Sigmoid colon (tissue), 7 donors: Measurements from ENCODE around the gene MYADM. TPM values are rescaled to one million over a fixed set of nuclear protein-coding genes. Genes with fewer than 3 reads are reported as not detected.
A peak's percentile ranks its signal among the peaks of the same experiment; 100 is the strongest.

Source experiments
- DNase-seq: peaks from one replicate; pipeline ENCODE4 v3.0.0-alpha.2; 2019
- H3K27ac ChIP-seq, 4 donors: fragments of 200-600 bp; sonication (generic); one replicate each; pipeline ENCODE4 v1.5.1; 2016 to 2019; ENCODE audit warnings: mild to moderate bottlenecking in 1 of 4
- H3K27me3 ChIP-seq, 3 donors: fragments of 200-600 bp; sonication (generic); one replicate each; pipeline ENCODE4 v1.5.1; 2019; ENCODE audit warnings: mild to moderate bottlenecking in 1 of 3
- H3K36me3 ChIP-seq, 4 donors: fragments of 200-600 bp; sonication (generic); one replicate each; pipeline ENCODE4 v1.5.1; 2016 to 2019
- H3K4me1 ChIP-seq, 4 donors: fragments of 200-600 bp; sonication (generic); one replicate each; pipeline ENCODE4 v1.5.1; 2017 to 2019
- H3K4me3 ChIP-seq, 4 donors: fragments of 200-600 bp; sonication (generic); one replicate each; pipeline ENCODE4 v1.5.1; 2017 to 2019; ENCODE audit warnings: mild to moderate bottlenecking in 2 of 4, moderate library complexity in 1 of 4
- H3K9me3 ChIP-seq, 4 donors: fragments of 200-600 bp in 3 of 4; sonication (generic) in 3 of 4; one replicate each; pipeline versions ENCODE4 v1.5.1 to v1.6.1; 2013 to 2019
- CTCF ChIP-seq, 4 experiments: fragments of 450-650 bp in 3 of 4; fragments of 200-600 bp in 1 of 4; IDR thresholded peaks; one replicate each; pipeline ENCODE4 v1.5.1; 2016 to 2019; ENCODE audit warnings: antibody characterized with exemption in 4 of 4, mild to moderate bottlenecking in 3 of 4, moderate library complexity in 2 of 4
- EP300 ChIP-seq, 4 donors: sonication (generic); formaldehyde crosslinking; IDR thresholded peaks; one replicate each; pipeline ENCODE4 v1.6.1; 2017; ENCODE audit warnings: antibody characterized with exemption in 4 of 4
- POLR2A ChIP-seq, 2 donors: fragments of 450-650 bp; IDR thresholded peaks; one replicate each; pipeline ENCODE4 v1.6.1; 2016; ENCODE audit warnings: antibody characterized with exemption in 2 of 2, mild to moderate bottlenecking in 2 of 2, moderate library complexity in 2 of 2
- POLR2AphosphoS5 ChIP-seq, 4 donors: sonication (generic); formaldehyde crosslinking; IDR thresholded peaks; one replicate each; pipeline ENCODE4 v1.6.1; 2017; ENCODE audit warnings: antibody characterized with exemption in 4 of 4
- WGBS, 2 donors: extraction: QIAGEN DNeasy Blood & Tissue Kit; methylation state at CpG; one replicate each; pipeline ENCODE4 v1.1.7; 2013; 5-methylcytosine and 5-hydroxymethylcytosine counted together
- intact Hi-C: fragments of 100-400 bp; cut with DNase I; formaldehyde crosslinking; loops from one replicate; pipeline ENCODE4 v1.15.1; 2023
- polyA plus RNA-seq, 3 donors: library from polyadenylated mRNA; stranded (reverse); fragments of 200-250 nt; gene quantifications; one replicate each; pipeline ENCODE4 v1.2.3, GENCODE V29; 2013
- total RNA-seq, 4 donors: library from RNA; depleted of rRNA; stranded (reverse); fragments of >200 nt; gene quantifications; one replicate each; pipeline ENCODE4 v1.1.0, GENCODE V29; 2016
- donor health status: healthy with polysubstance abuse.
- donor health status: Bipolar disorder and iron deficiency.
- donor health status: healthy.

The MYADM gene
- total and polyA plus RNA-seq, 7 donors, result 7.9 to 189 (median 65.5) TPM

DNA sequence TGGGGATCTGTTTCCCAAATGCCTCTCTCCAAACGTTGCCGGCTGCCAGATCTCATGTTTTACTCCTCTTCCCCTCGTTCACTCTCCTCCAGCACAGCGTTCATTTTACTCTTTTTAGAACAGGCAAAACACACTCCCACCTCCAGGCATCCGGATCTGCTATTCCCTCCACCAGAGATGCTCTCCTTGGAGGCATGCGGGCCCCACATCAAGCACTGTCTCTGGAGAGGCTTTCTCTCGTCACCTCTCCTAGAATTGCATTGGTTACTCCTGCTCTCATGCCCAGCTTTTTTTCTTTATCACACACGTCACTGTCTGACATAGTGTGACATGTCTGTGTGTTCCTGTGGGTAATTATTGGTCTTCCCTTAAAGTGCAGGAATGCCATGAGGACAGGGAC is 20.1 kb upstream of the MYADM start:
- Histone ChIP-seq H3K4me1 (peaks cover 0 to 3% (median 0%) of the 10 kb centered on the region in 4 donors), H3K4me3 (no peak overlapping the region), H3K9me3 (no peaks in the 10 kb centered on the region), H3K36me3 (no peaks in the 10 kb centered on the region), H3K27ac (no peak overlapping the region), H3K27me3 (peaks cover 0 to 33% (median 0%) of the 10 kb centered on the region in 3 donors)
- 60 to 70% methylated on average over 8 of the region's 8 CpGs for WGBS, 2 donors
- DNase-seq, result no peak
- intact Hi-C loops, result no loop called here
- no peak for TF ChIP-seq EP300 (IDR thresholded peaks at IDR 0.05)
- no peak for TF ChIP-seq CTCF (IDR thresholded peaks at IDR 0.05)
- no peak for TF ChIP-seq POLR2A (IDR thresholded peaks at IDR 0.05)
- no peak for TF ChIP-seq POLR2AphosphoS5 (IDR thresholded peaks at IDR 0.05)

DNA sequence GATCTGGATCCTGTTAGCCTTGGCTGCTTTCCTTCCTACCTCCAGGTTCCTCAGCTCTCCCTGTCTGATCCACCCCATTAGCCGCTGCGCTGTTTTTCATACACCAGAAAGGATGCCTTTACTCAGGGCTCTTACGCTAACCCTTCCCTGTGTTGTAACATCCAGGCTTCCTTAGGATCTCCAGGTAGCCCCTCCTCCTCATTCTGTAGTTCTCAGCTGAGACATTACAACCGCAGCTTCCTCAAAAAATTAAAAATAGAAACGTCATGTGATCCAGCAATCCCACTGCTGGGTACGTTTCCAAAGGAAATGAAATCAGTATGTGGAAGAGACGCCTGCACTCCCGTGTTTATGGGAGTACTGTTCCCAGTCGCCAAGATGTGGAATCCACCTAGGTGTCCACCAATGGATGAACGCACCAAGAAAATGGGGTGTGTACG is 18.4 kb upstream of the MYADM start:
- intact Hi-C loops, result no loop called here
- TF ChIP-seq POLR2A (IDR thresholded peaks at IDR 0.05), result no peak
- TF ChIP-seq POLR2AphosphoS5 (IDR thresholded peaks at IDR 0.05), result peak in 1 of 4 donors; percentile 43
- TF ChIP-seq CTCF (IDR thresholded peaks at IDR 0.05), result no peak
- Histone ChIP-seq H3K4me1 (peaks cover 0 to 3% (median 0%) of the 10 kb centered on the region in 4 donors), H3K4me3 (no peak overlapping the region), H3K36me3 (no peaks in the 10 kb centered on the region), H3K27ac (peak overlapping the region in 1 of 4 donors; percentile 39), H3K27me3 (peaks cover 0 to 33% (median 0%) of the 10 kb centered on the region in 3 donors), H3K9me3 (no peaks in the 10 kb centered on the region)
- DNase-seq, result no peak
- 49 to 65% methylated on average over 11 of the region's 11 CpGs for WGBS, 2 donors

DNA sequence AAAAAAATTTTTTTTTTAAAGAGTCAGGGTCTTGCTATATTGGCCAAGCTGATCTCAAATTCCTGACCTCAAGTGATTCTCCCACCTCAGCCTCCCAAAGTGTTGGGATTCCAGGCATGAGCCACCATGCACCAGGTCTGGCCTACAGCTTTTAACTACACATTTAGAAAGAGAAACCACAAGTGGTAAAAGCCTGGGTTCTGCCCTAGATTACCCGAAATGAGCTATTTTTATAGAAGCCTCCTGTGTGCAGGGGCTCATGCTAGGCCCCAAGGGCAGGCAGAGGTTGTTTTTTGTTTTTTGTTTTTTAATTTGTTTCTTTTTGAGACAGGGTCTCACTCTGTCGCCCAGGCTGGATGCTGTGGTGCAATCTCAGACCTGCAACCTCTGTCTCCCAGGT is 14.0 kb upstream of the MYADM start:
- Histone ChIP-seq H3K36me3 (no peaks in the 10 kb centered on the region), H3K9me3 (no peaks in the 10 kb centered on the region), H3K4me1 (peaks cover 0 to 3% (median 0%) of the 10 kb centered on the region in 4 donors), H3K27ac (no peak overlapping the region), H3K4me3 (no peak overlapping the region), H3K27me3 (peaks cover 0 to 31% (median 0%) of the 10 kb centered on the region in 3 donors)
- WGBS, 2 donors, result 64 to 75% methylated on average over 2 of the region's 2 CpGs
- intact Hi-C loops, result loop anchor here (10.0 kb wide), 1 partner anchor 51 kb away; the partner anchor contains the start of gene CACNG7
- no peak for DNase-seq
- TF ChIP-seq CTCF (IDR thresholded peaks at IDR 0.05), result no peak
- TF ChIP-seq POLR2AphosphoS5 (IDR thresholded peaks at IDR 0.05), result no peak
- TF ChIP-seq POLR2A (IDR thresholded peaks at IDR 0.05), result no peak
- no peak for TF ChIP-seq EP300 (IDR thresholded peaks at IDR 0.05)

DNA sequence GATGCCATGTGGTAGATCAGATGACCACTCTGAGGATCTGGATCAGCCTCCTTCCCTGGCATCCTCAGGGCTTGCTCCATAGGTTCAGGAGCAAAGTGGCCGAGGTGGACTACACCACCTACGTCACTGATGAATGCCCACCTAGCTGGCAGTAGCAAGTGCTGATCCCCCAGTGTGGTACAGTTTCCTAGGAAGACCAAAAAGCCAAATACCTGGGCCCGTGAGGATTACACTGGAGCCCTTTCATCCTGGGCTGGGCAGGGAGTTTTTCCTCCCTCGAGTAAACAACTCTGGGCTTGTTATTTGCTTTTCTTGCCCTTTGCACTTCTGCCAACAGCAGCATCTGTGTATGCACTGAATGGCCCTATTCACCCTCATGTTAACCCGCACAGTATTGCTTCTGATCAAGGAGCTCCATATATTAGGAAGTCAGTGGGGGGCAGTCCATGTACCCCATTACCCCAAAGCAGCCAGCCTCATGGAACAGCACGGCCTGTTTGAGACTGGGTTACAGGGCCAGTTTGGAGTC is 3.3 kb upstream of the MYADM start:
- H3K4me1 ChIP-seq, result peaks cover 0 to 22% (median 18%) of the 10 kb centered on the region in 4 donors
- no peak overlapping the region for H3K4me3 ChIP-seq
- H3K36me3 ChIP-seq, result no peaks in the 10 kb centered on the region
- H3K9me3 ChIP-seq, result no peaks in the 10 kb centered on the region
- H3K27me3 ChIP-seq, result no peaks in the 10 kb centered on the region
- TF ChIP-seq CTCF (IDR thresholded peaks at IDR 0.05) (no peak), EP300 (IDR thresholded peaks at IDR 0.05) (no peak), POLR2AphosphoS5 (IDR thresholded peaks at IDR 0.05) (no peak), POLR2A (IDR thresholded peaks at IDR 0.05) (no peak)
- DNase-seq, result no peak
- WGBS, 2 donors, result 20 to 72% methylated on average over 6 of the region's 6 CpGs
- H3K27ac ChIP-seq, result no peak overlapping the region
- intact Hi-C loops, result loop anchor here (10.0 kb wide), 1 partner anchor 670 kb away; the partner anchor contains the start of gene ZNF665
